Gastrocnemius medialis (tissue), 4 donors: Measurements from ENCODE around the gene USB1. TPM values are rescaled to one million over a fixed set of nuclear protein-coding genes. Genes with fewer than 3 reads are reported as not detected.
A peak's percentile ranks its signal among the peaks of the same experiment; 100 is the strongest.

Source experiments
- ATAC-seq, 2 donors: fragments of 150-250 bp; one replicate each; pipeline ENCODE4 v1.9.1; 2016
- DNase-seq, 2 donors: peaks; one replicate each; pipeline ENCODE4 v3.0.0-alpha.2; 2019
- H3K27ac ChIP-seq, 4 donors: fragments of 200-600 bp; sonication (generic); 1 replicate in 1 of 4; 2 replicates in 3 of 4; pipeline ENCODE4 v1.5.1; 2016 to 2018; ENCODE audit warnings: mild to moderate bottlenecking in 2 of 4, moderate library complexity in 1 of 4
- H3K27me3 ChIP-seq, 3 donors: fragments of 200-600 bp; sonication (generic) in 2 of 3; 1 replicate in 1 of 3; 2 replicates in 2 of 3; pipeline versions ENCODE4 v1.5.1 to v1.6.0; 2016 to 2019; ENCODE audit warnings: mild to moderate bottlenecking in 1 of 3, moderate library complexity in 1 of 3
- H3K36me3 ChIP-seq, 2 donors: fragments of 200-600 bp; sonication (generic) in 1 of 2; one replicate each; pipeline ENCODE4 v1.5.1; 2017 to 2018
- H3K4me1 ChIP-seq, 2 donors: fragments of 200-600 bp; sonication (generic) in 1 of 2; one replicate each; pipeline ENCODE4 v1.5.1; 2016 to 2017; ENCODE audit warnings: mild to moderate bottlenecking in 2 of 2
- H3K4me3 ChIP-seq, 4 donors: fragments of 200-600 bp; sonication (generic) in 3 of 4; 1 replicate in 1 of 4; 2 replicates in 3 of 4; pipeline ENCODE4 v1.5.1; 2016 to 2019; ENCODE audit warnings: mild to moderate bottlenecking in 2 of 4
- H3K9me3 ChIP-seq, 3 donors: fragments of 200-600 bp; sonication (generic) in 2 of 3; 1 replicate in 1 of 3; 2 replicates in 2 of 3; pipeline ENCODE4 v1.5.1; 2016 to 2019
- CTCF ChIP-seq, 5 experiments: fragments of 450-650 bp in 3 of 5; fragments of 200-600 bp in 2 of 5; sonication (generic) in 2 of 5; IDR thresholded peaks in 4 of 5; conservative IDR thresholded peaks in 1 of 5; 1 replicate in 4 of 5; 2 replicates in 1 of 5; pipeline ENCODE4 v1.5.1; 2016 to 2019; ENCODE audit warnings: antibody characterized with exemption in 5 of 5, mild to moderate bottlenecking in 3 of 5, moderate library complexity in 3 of 5
- POLR2A ChIP-seq, 2 donors: fragments of 450-650 bp; IDR thresholded peaks; one replicate each; pipeline ENCODE4 v1.6.1; 2017; ENCODE audit warnings: antibody characterized with exemption in 2 of 2, mild to moderate bottlenecking in 2 of 2, moderate library complexity in 2 of 2
- in situ Hi-C, 4 donors: fragments of 200-750 bp; cut with MboI; loops; one replicate each; pipeline versions ENCODE4 v1.15.0 to v1.8.0; 2017; ENCODE audit warnings: low sequenced_read_pairs in 4 of 4
- intact Hi-C: fragments of 100-400 bp; cut with DNase I; formaldehyde crosslinking; loops from one replicate; pipeline ENCODE4 v1.15.1; 2023; ENCODE audit warnings: low total_unique reads
- total RNA-seq, 4 donors: library from RNA; depleted of rRNA; stranded (reverse); fragments of >200 nt; gene quantifications; one replicate each; pipeline versions ENCODE4 v1.1.0 to v1.2.3, GENCODE V29; 2016

USB1 gene
- total RNA-seq, 4 donors from 2014 or later: 5.7 to 31.2 (median 15.9) TPM

DNA sequence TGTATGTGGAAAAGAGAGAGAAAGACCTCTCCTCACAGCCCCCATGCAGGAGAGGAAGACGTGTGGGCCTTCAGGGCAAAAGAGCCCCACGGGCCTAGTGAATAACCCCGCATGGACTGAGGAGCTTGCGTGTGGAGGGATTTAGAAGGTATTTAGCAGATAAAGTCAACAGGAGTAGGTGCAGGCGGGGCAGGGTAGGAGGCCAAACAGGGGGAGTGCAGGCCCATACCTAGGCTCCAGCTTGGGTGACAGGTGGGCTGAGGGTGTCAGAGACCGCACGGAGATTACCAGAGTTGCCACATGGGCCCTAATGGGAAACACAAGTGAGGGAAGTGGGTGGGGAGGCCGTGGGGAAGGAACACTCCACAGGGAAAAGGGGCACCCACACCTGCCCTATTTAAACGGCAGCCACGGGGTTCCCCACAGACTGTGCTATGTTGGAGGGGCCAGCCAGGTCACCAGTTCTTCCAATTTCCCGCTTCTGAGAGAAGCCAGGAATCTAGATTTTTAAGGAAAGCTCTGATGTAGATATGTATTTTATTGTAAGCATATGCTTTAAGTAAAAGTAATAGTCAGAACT, 22.1 kb upstream of the USB1 start:
- Histone ChIP-seq H3K9me3 (no peaks in the 10 kb centered on the region), H3K27ac (no peak overlapping the region), H3K4me3 (no peak overlapping the region), H3K27me3 (peaks cover 5 to 12% (median 11%) of the 10 kb centered on the region in 3 donors), H3K36me3 (no peaks in the 10 kb centered on the region), H3K4me1 (peaks cover 0 to under 1% of the 10 kb centered on the region in 2 donors)
- TF ChIP-seq CTCF (IDR thresholded peaks at IDR 0.05 in 4 of 5, conservative IDR thresholded peaks at IDR 0.05 in 1 of 5) (no peak), POLR2A (IDR thresholded peaks at IDR 0.05) (no peak)
- in situ Hi-C loops (no loop called here), intact Hi-C loops (no loop called here)
- DNase-seq (no peak), ATAC-seq (no peak)

- H3K4me1 ChIP-seq: peaks cover 5 to 15% of the 10 kb centered on the region in 2 donors
- ATAC-seq (no peak), DNase-seq (no peak)
- H3K9me3 ChIP-seq: no peaks in the 10 kb centered on the region
- no peak for TF ChIP-seq CTCF (IDR thresholded peaks at IDR 0.05 in 4 of 5, conservative IDR thresholded peaks at IDR 0.05 in 1 of 5)
- no peak for TF ChIP-seq POLR2A (IDR thresholded peaks at IDR 0.05)
- no peak overlapping the region for H3K27ac ChIP-seq
- no peaks in the 10 kb centered on the region for H3K36me3 ChIP-seq
- no peak overlapping the region for H3K4me3 ChIP-seq
- in situ Hi-C loops (no loop called here), intact Hi-C loops (no loop called here)
- peaks cover 15 to 23% (median 23%) of the 10 kb centered on the region in 3 donors for H3K27me3 ChIP-seq
Observed at GRCh38 chr16:57981636-57982035, 19.6 kb upstream of the USB1 start.

- no peaks in the 10 kb centered on the region for H3K9me3 ChIP-seq
- peaks cover 5 to 15% of the 10 kb centered on the region in 2 donors for H3K4me1 ChIP-seq
- H3K4me3 ChIP-seq: no peak overlapping the region
- TF ChIP-seq POLR2A (IDR thresholded peaks at IDR 0.05): no peak
- TF ChIP-seq CTCF (IDR thresholded peaks at IDR 0.05 in 4 of 5, conservative IDR thresholded peaks at IDR 0.05 in 1 of 5): no peak
- H3K27me3 ChIP-seq: peaks cover 15 to 23% (median 23%) of the 10 kb centered on the region in 3 donors
- in situ Hi-C loops (no loop called here), intact Hi-C loops (no loop called here)
- no peaks in the 10 kb centered on the region for H3K36me3 ChIP-seq
- ATAC-seq (no peak), DNase-seq (no peak)
- no peak overlapping the region for H3K27ac ChIP-seq
Observed at GRCh38 chr16:57982385-57982784, 18.8 kb upstream of the USB1 start.

DNA sequence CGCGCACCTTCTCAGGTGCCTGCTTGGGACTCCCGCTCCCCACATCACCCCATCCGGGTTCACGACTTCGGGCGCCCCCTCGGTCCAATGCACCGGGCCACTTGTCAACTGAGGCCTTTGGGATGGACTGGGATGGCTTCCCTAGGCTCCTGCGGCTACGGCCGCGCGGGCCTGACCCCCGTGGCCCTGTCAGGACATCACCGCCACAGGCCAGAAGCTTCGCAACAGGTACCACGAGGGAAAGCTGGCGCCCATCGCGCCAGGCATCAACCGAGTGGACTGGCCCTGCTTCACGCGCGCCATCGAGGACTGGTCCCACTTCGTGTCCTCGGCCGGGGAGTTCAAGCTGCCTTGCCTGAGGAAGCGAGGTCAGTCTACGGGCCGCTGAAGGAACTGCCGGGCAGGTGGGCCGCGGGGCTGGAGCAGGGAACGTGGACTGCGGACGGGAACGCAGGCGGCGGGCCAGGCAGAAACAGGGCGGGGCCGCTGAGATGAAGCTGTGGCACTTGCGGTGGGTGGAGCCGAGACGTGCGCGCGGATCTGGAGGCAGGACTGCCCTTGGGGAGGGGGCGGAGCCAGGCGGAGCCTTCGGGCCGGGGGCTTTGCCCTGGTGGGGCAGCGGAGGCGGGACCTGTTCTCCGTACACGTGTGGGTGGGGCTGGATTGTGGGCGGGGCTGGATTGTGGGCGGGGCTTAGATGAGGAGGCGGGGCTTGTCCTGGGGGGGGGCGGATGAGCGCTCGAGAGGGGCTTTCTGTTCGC, 16.6 kb upstream of the USB1 start:
- H3K27me3 ChIP-seq: peaks cover 15 to 23% (median 23%) of the 10 kb centered on the region in 3 donors
- no peak for TF ChIP-seq CTCF (IDR thresholded peaks at IDR 0.05 in 4 of 5, conservative IDR thresholded peaks at IDR 0.05 in 1 of 5)
- TF ChIP-seq POLR2A (IDR thresholded peaks at IDR 0.05): no peak
- H3K27ac ChIP-seq: peak overlapping the region in 1 of 4 donors; percentile 3
- peak overlapping the region; percentile 60 to 73 (median 62) for H3K4me3 ChIP-seq
- ATAC-seq (peak; percentile 35 to 85), DNase-seq (peak; percentile 44 to 63)
- intact Hi-C loops (no loop called here), in situ Hi-C loops (no loop called here)
- H3K36me3 ChIP-seq: no peaks in the 10 kb centered on the region
- H3K4me1 ChIP-seq: peaks cover 5 to 15% of the 10 kb centered on the region in 2 donors
- H3K9me3 ChIP-seq: no peaks in the 10 kb centered on the region
